ENCODE data around the gene ASPSCR1. TPM values are rescaled to one million over a fixed set of nuclear protein-coding genes. Genes with fewer than 3 reads are reported as not detected.
A peak's percentile ranks its signal among the peaks of the same experiment; 100 is the strongest.

Gene ASPSCR1
- total RNA-seq, 1 experiment from 2014 or later, result 51.0 TPM

DNA sequence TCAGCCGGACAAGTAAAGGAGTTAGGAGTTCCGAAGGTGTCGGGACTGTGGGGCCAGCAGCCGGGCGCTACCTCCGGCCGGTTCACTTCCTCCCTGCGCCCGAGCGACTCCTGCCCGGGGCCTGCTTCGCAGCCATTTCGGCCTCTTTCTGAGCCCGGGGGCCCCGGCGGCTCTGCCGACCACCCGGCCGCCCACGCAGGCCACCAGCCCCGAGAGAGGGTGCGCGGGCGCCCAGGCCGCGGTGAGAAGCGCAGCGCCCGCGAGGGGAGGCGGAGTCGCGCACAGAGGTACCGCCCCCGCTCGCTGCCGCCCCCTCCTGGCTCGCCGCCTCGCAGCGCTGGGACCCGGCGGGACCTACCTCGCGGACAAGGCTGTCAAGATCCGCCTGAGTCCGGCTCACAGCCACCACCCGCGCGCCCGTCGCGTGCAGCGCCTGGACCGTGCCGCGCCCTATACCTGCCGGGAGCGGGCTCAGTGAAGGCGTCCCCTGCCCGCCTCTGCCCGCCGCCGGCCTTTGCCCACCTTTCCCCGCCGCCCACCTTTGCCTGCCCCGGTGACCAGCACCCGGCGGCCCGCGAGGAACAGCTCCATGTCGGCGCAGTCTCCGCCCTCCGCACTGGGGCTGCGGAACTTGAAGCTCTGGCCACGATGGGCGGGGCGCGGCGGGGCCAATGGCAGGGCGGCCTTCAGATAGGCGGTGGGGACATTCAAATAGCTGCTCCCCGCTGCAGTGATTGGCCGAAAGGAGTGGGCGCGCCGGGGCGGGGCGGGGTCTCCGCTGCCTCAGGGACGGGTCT, 59.9 kb downstream of the ASPSCR1 start, which contains the start of gene DCXR:
Gene DCXR (minus strand): TSS at position 606 of the 797 bp plus-strand sequence. CDS start 15 bp downstream, at position 591.
- no peaks in the 10 kb centered on the region for H3K9me2 ChIP-seq (ENCODE audit: insufficient read depth)
- TF ChIP-seq SIN3A (IDR thresholded peaks at IDR 0.05; ENCODE audit: low read depth) (peak; percentile 97), SRF (IDR thresholded peaks at IDR 0.05; ENCODE audit: low read depth) (no peak), ZNF274 (IDR thresholded peaks at IDR 0.05; ENCODE audit: low read depth, low read length) (no peak), EZH2phosphoT487 (IDR thresholded peaks at IDR 0.05; ENCODE audit: borderline replicate concordance) (no peak), POLR2AphosphoS5 (IDR thresholded peaks at IDR 0.05; ENCODE audit: low read depth, low read length) (peak; percentile 93), SP1 (IDR thresholded peaks at IDR 0.05; ENCODE audit: low read depth) (no peak; the same call in 1 of the 2 replicates), YY1 (IDR thresholded peaks at IDR 0.05; ENCODE audit: extremely low read depth, insufficient replicate concordance, low read depth, low read length) (peak; percentile 82), RAD21 (IDR thresholded peaks at IDR 0.05; ENCODE audit: low read depth) (no peak), POLR2A (IDR thresholded peaks at IDR 0.05; ENCODE audit: borderline replicate concordance, extremely low read depth, insufficient read depth, insufficient read length) (peak; percentile 88), ZFX (IDR thresholded peaks at IDR 0.05) (peak; percentile 93; the same call in 1 of the 2 replicates), EGR1 (IDR thresholded peaks at IDR 0.05; ENCODE audit: low read depth) (peak; percentile 98)
- TF ChIP-seq, protein P1, sequence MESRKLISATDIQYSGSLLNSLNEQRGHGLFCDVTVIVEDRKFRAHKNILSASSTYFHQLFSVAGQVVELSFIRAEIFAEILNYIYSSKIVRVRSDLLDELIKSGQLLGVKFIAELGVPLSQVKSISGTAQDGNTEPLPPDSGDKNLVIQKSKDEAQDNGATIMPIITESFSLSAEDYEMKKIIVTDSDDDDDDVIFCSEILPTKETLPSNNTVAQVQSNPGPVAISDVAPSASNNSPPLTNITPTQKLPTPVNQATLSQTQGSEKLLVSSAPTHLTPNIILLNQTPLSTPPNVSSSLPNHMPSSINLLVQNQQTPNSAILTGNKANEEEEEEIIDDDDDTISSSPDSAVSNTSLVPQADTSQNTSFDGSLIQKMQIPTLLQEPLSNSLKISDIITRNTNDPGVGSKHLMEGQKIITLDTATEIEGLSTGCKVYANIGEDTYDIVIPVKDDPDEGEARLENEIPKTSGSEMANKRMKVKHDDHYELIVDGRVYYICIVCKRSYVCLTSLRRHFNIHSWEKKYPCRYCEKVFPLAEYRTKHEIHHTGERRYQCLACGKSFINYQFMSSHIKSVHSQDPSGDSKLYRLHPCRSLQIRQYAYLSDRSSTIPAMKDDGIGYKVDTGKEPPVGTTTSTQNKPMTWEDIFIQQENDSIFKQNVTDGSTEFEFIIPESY (IDR thresholded peaks at IDR 0.05; ENCODE audit: extremely low read depth, insufficient replicate concordance, low read length), result peak; percentile 46
- TF ChIP-seq, protein P2, sequence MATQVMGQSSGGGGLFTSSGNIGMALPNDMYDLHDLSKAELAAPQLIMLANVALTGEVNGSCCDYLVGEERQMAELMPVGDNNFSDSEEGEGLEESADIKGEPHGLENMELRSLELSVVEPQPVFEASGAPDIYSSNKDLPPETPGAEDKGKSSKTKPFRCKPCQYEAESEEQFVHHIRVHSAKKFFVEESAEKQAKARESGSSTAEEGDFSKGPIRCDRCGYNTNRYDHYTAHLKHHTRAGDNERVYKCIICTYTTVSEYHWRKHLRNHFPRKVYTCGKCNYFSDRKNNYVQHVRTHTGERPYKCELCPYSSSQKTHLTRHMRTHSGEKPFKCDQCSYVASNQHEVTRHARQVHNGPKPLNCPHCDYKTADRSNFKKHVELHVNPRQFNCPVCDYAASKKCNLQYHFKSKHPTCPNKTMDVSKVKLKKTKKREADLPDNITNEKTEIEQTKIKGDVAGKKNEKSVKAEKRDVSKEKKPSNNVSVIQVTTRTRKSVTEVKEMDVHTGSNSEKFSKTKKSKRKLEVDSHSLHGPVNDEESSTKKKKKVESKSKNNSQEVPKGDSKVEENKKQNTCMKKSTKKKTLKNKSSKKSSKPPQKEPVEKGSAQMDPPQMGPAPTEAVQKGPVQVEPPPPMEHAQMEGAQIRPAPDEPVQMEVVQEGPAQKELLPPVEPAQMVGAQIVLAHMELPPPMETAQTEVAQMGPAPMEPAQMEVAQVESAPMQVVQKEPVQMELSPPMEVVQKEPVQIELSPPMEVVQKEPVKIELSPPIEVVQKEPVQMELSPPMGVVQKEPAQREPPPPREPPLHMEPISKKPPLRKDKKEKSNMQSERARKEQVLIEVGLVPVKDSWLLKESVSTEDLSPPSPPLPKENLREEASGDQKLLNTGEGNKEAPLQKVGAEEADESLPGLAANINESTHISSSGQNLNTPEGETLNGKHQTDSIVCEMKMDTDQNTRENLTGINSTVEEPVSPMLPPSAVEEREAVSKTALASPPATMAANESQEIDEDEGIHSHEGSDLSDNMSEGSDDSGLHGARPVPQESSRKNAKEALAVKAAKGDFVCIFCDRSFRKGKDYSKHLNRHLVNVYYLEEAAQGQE (IDR thresholded peaks at IDR 0.05; ENCODE audit: low read depth), result no peak
- TF ChIP-seq, protein P3, sequence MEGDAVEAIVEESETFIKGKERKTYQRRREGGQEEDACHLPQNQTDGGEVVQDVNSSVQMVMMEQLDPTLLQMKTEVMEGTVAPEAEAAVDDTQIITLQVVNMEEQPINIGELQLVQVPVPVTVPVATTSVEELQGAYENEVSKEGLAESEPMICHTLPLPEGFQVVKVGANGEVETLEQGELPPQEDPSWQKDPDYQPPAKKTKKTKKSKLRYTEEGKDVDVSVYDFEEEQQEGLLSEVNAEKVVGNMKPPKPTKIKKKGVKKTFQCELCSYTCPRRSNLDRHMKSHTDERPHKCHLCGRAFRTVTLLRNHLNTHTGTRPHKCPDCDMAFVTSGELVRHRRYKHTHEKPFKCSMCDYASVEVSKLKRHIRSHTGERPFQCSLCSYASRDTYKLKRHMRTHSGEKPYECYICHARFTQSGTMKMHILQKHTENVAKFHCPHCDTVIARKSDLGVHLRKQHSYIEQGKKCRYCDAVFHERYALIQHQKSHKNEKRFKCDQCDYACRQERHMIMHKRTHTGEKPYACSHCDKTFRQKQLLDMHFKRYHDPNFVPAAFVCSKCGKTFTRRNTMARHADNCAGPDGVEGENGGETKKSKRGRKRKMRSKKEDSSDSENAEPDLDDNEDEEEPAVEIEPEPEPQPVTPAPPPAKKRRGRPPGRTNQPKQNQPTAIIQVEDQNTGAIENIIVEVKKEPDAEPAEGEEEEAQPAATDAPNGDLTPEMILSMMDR (IDR thresholded peaks at IDR 0.05 in 2 of 3, conservative IDR thresholded peaks at IDR 0.05 in 1 of 3; ENCODE audit: borderline replicate concordance in 1 of 3, insufficient read depth in 1 of 3, low read depth in 2 of 3, low read length in 2 of 3), result peak; percentile 66 to 91 (median 79)
- TF ChIP-seq, protein P4, sequence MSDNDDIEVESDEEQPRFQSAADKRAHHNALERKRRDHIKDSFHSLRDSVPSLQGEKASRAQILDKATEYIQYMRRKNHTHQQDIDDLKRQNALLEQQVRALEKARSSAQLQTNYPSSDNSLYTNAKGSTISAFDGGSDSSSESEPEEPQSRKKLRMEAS (IDR thresholded peaks at IDR 0.05), result peak; percentile 97
- H3K4me3 ChIP-seq (replicated peaks in 1 of 2; ENCODE audit: low read depth in 1 of 2, low read length in 2 of 2), result peak within 1 kb of the TSS; percentile 92 to 93
- H3K4me2 ChIP-seq (ENCODE audit: low read length), result peak within 1 kb of the TSS; percentile 95
- intact Hi-C loops (cut with micrococcal nuclease), result loop anchor here (2.0 to 10.0 kb wide), 3 partner anchors 62 to 378 kb away; partner anchors contain the start of genes FASN, HEXD and OGFOD3
- no peaks in the 10 kb centered on the region for H3K9me3 ChIP-seq (ENCODE audit: control insufficient read depth in 1 of 2, insufficient read depth in 1 of 2, low read depth in 1 of 2, low read length in 2 of 2)
- H3K79me2 ChIP-seq (ENCODE audit: insufficient read depth, low read length), result peaks cover 25% of the 10 kb centered on the region; the same call in 1 of the 2 replicates
- ChIA-PET RAD21 (ENCODE audit: low non-redundant PET in 1 of 2, low total read pairs in 2 of 2, uncharacterized antibody in 2 of 2, unreplicated experiment in 2 of 2) (interaction anchor here (1.0 to 1.1 kb wide), 2 partner anchors 14 to 78 kb away, joined by 10 to 11 read pairs; partner anchors contain the start of genes CENPX (in 1 of the 2) and LRRC45 (in 1 of the 2)), CTCF (interaction anchor here (0.7 to 4.8 kb wide), 19 partner anchors 8 to 303 kb away, joined by 3 to 57 read pairs (median 4); partner anchors contain the start of genes CENPX, FASN, GPS1 and LRRC45), POLR2A (interaction anchor here (0.5 to 1.5 kb wide), 9 partner anchors 8 to 165 kb away, joined by 3 to 8 read pairs (median 3); partner anchors contain the start of genes CENPX, FASN, LRRC45 and PYCR1)
- no peaks in the 10 kb centered on the region for H3K27me3 ChIP-seq (ENCODE audit: insufficient read depth, low read length)
- H3K36me3 ChIP-seq (ENCODE audit: control insufficient read depth in 1 of 2, insufficient read depth in 2 of 2, low read length in 2 of 2), result peaks cover 0 to 12% of the 10 kb centered on the region in 2 experiments; a peak in 1 of 4 replicates
- no peaks in the 10 kb centered on the region for H4K20me1 ChIP-seq (ENCODE audit: insufficient read depth)
- ATAC-seq, result peak; percentile 89
- no TSS peak for BruUV-seq (replicated peaks)
- peak; percentile 96 for DNase-seq (ENCODE audit: low read depth, low spot score)
- H3K4me1 ChIP-seq (ENCODE audit: control insufficient read depth in 1 of 2, insufficient read depth in 2 of 2, low read length in 2 of 2), result peaks cover 18 to 48% of the 10 kb centered on the region in 2 experiments
- peak within 1 kb of the TSS; percentile 91 for H3K27ac ChIP-seq (ENCODE audit: low read depth, low read length)
- H2AFZ ChIP-seq (ENCODE audit: low read depth, low read length, poor library complexity, severe bottlenecking), result peak within 1 kb of the TSS; percentile 49
- H3K9ac ChIP-seq (ENCODE audit: low read length), result peak within 1 kb of the TSS; percentile 94

Measured in HCT116 (cell line).